ENCODE measurements around the gene APBB1IP.

Gene APBB1IP

GRCh38 chr10:26435852-26436251 is 2.3 kb upstream of the APBB1IP start:
- no peak for TF ChIP-seq CTCF (IDR thresholded peaks at IDR 0.05; ENCODE audit: borderline replicate concordance, insufficient read depth, low read depth, low read length)
- no peak overlapping the region for H3K4me3 ChIP-seq (ENCODE audit: low read depth, low read length)

GRCh38 chr10:26436848-26437247 is 1.3 kb upstream of the APBB1IP start:
- no peak for TF ChIP-seq CTCF (IDR thresholded peaks at IDR 0.05; ENCODE audit: borderline replicate concordance, insufficient read depth, low read depth, low read length)
- H3K4me3 ChIP-seq (ENCODE audit: low read depth, low read length): no peak overlapping the region

GRCh38 chr10:26438534-26439341 is 597 bp downstream of the APBB1IP start:
- H3K4me3 ChIP-seq (ENCODE audit: low read depth, low read length): peak overlapping the region; percentile 97
- no peak for TF ChIP-seq CTCF (IDR thresholded peaks at IDR 0.05; ENCODE audit: borderline replicate concordance, insufficient read depth, low read depth, low read length)

GRCh38 chr10:26439406-26440087 is 1.4 kb downstream of the APBB1IP start:
- TF ChIP-seq CTCF (IDR thresholded peaks at IDR 0.05; ENCODE audit: borderline replicate concordance, insufficient read depth, low read depth, low read length): no peak
- H3K4me3 ChIP-seq (ENCODE audit: low read depth, low read length): peak overlapping the region; percentile 97

GRCh38 chr10:26440088-26440470 is 1.9 kb downstream of the APBB1IP start:
- no peak for TF ChIP-seq CTCF (IDR thresholded peaks at IDR 0.05; ENCODE audit: borderline replicate concordance, insufficient read depth, low read depth, low read length)
- H3K4me3 ChIP-seq (ENCODE audit: low read depth, low read length): peak overlapping the region; percentile 97

- no peak for TF ChIP-seq CTCF (IDR thresholded peaks at IDR 0.05; ENCODE audit: borderline replicate concordance, insufficient read depth, low read depth, low read length)
- H3K4me3 ChIP-seq (ENCODE audit: low read depth, low read length): no peak overlapping the region
Measured at GRCh38 chr10:26441491-26442214, 3.5 kb downstream of the APBB1IP start.
